ENCODE data around the gene CACNG4. TPM values are rescaled to one million over a fixed set of nuclear protein-coding genes. Genes with fewer than 3 reads are reported as not detected.

Gene CACNG4
- total RNA-seq, 1 donor from 2014 or later = 9.5 TPM

DNA sequence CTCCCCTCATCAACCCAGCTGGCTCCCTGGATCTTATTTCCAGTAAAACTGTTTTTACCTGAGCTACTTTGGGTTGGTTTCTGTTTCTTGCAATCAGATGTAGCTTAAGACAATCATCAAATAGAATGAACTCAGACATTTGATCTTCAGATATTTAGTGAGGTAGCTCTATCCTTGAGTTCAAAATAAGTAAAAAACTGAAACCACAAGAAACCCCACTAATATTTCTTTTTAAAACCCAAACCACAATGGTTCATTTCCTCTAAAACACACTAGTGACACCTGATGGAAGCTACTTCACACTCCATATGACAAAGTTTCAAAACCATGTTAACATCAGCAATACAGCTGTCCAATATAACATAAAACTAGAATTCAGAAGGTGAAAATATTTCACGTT lies 117.6 kb downstream of the CACNG4 start:
- H3K4me3 Mint-ChIP-seq = no peak overlapping the region
- no peak for DNase-seq (ENCODE audit: low spot score in 2 of 2, unreplicated experiment in 2 of 2)
- H3K36me3 Mint-ChIP-seq = peaks cover 27% of the 10 kb centered on the region
- TF ChIP-seq, protein P1, sequence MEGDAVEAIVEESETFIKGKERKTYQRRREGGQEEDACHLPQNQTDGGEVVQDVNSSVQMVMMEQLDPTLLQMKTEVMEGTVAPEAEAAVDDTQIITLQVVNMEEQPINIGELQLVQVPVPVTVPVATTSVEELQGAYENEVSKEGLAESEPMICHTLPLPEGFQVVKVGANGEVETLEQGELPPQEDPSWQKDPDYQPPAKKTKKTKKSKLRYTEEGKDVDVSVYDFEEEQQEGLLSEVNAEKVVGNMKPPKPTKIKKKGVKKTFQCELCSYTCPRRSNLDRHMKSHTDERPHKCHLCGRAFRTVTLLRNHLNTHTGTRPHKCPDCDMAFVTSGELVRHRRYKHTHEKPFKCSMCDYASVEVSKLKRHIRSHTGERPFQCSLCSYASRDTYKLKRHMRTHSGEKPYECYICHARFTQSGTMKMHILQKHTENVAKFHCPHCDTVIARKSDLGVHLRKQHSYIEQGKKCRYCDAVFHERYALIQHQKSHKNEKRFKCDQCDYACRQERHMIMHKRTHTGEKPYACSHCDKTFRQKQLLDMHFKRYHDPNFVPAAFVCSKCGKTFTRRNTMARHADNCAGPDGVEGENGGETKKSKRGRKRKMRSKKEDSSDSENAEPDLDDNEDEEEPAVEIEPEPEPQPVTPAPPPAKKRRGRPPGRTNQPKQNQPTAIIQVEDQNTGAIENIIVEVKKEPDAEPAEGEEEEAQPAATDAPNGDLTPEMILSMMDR (IDR thresholded peaks at IDR 0.05; ENCODE audit: unreplicated experiment) = no peak
- no peak overlapping the region for H3K27ac Mint-ChIP-seq
- peaks cover 3% of the 10 kb centered on the region for H3K9me3 Mint-ChIP-seq
- no peaks in the 10 kb centered on the region for H3K4me1 Mint-ChIP-seq
- H3K27me3 Mint-ChIP-seq (ENCODE audit: low read depth) = no peaks in the 10 kb centered on the region

Other genes with a start within 250 kb of the CACNG4 start
- not detected in 3 replicates for gene CACNG5, start 129.6 kb upstream of the CACNG4 start, total RNA-seq
- 0.18 to 0.23 TPM (median 0.20 TPM) in 3 replicates for gene CACNG1, start 79.8 kb downstream of the CACNG4 start, total RNA-seq